ENCODE results near the gene PREP.

The PREP gene

DNA sequence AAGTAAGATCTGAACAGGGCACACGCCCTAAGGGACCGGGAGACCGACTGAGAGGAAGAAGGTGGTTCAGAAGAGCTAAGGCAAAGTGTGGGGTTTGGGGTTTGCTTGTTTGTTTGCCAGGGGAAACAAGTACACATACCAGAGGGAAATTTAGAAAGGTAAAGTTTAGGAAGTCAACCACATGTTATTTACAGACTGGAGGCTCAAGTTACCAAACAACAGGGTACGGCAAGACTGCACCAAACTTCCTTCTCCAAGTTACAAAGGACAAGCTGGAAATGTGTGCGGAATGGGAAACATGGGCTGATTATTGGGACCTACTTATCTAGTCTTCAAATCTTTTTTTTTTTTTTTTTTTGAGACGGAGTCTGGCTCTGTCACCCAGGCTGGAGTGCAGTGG is 11.2 kb downstream of the PREP start:
- no peak for DNase-seq

DNA sequence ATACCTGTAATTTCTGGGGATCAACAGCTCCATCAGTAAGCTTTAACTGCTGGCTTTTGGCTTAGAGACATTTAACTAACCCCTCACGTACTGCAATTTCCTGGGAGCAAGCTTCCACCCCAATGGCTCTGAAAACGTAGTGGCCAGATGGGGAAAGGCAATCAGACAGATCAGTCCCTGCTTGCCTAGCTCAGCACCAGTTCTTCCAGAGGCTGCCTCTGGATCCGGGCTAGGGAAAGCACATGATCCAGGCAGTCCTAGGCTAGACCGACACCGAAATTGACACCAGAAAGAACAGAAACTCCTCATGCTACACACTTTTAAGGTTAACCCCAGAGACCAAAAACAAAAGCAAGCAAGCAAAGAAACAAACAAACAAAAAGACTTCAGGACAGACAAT is 13.3 kb downstream of the PREP start:
- DNase-seq, result peak in 1 of 14 donors; percentile 12

GRCh38 chr6:105388392-105388791 is 14.5 kb downstream of the PREP start:
- no peak for DNase-seq

- DNase-seq, result no peak
These were observed 18.9 kb downstream of the PREP start for GRCh38 chr6:105384004-105384403.

DNA sequence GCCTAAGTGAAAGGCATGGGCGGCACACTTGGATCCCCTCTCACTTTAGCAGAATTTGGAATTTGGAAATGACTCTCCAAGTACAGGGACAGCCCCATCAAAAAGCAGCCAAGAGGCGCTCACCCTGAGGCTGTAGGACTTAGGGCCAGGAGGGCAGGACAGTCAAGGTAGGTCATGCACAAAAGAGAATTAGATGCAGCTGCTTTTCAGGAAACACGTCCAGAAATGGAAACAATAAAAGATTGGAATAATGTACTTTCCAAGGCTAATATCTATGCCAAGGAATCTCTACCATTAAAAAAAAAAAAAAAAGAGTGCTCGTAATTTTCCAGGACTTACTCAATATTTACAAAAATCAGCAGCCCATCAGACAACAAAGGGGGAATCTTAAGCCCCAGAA is 19.9 kb downstream of the PREP start:
- no peak for DNase-seq

DNA sequence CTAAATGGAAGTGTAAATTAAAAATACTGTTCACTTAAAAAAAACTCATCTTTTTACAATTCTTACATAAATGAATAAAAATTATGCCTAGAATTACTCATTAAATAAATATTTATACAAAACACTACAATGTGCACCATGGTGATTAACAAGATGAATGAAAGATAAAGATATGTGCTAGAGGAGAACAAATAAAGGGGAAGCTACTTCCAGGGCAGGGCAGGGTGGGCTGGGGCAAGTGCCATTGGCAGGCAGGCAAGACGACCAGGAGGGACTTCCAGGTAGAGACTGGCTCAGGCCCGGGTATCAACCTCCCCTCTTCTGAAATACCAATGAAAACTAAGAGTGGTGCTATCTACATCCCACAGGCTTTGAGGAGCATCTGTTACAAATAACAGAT is 20.4 kb downstream of the PREP start:
- no peak for DNase-seq

GRCh38 chr6:105380634-105381033 is 22.2 kb downstream of the PREP start:
- no peak for DNase-seq

GRCh38 chr6:105375797-105376196 is 27.1 kb downstream of the PREP start:
- no peak for DNase-seq

DNA sequence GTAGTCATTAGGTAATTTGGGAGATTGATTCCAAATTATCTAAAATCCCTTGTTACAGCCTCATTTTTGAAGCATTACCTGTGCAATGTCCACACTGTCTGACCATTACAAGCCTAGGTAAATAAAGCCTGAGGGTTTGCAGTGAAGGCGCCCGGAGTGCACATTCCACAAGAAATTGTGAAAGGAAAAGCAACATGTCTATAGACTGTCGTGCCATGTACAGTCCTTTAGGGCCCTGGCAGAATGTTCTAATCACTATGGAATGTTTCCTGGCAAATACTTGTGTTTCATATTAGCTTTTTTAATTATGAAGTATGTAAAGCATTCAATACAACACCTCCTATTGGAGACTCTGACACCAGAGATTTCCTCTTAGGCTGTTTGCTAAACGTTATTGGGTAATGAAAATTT is 28.9 kb downstream of the PREP start:
- no peak for DNase-seq

- no peak for DNase-seq
These were observed 29.4 kb downstream of the PREP start for GRCh38 chr6:105373481-105373880.

DNA sequence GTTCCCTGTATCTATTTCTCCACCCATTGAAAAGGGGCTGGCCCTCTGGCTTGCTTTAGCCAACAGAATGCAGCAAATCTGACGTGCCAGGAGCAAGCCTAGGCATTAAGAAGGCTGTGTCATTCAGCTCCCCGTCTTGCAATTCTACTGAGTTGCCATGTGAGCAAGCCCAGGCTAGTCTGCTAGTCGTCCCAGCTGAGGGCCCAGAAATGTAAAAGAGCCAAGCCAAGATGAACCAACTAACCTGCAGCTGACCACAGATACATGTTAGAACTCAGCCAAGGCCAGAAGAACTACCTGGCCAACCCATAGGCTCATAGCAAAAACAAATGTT is 30.1 kb downstream of the PREP start:
- no peak for DNase-seq

DNA sequence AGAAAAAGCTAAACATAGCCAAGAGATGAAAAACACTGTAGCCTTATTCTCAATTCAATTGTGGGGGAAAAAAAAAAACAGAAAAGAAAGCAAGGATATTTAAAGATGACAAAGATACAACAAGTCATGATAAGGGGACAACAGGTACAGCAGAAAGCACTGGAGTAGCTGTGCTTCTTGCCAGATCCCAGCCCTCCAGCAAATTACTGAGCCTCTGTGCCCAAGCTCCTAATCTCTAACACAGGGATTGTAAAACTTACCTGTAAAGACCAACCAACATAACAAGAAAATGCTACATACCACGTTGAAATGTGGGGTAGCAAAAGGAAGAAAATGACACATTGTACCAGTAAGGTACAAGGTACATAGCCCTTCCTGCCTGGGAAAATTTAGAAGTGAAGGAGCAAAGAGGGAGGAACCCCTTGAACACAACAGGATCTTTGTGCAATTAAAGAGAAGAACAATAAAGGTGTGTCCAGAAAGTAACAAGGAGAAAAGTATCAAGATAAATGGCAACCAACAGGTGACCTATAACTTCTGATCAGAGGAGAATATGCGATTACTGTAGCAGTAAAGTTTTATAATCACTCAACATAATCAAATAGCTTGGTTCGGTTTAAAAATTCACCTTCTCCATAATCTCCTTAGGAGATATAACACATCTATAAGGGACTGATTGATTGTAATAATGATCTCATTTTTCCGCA is 30.6 kb downstream of the PREP start:
- no peak for DNase-seq

- no peak for DNase-seq
These were observed 32.5 kb downstream of the PREP start for GRCh38 chr6:105370351-105370750.

GRCh38 chr6:105369145-105369544 is 33.7 kb downstream of the PREP start:
- no peak for DNase-seq

DNA sequence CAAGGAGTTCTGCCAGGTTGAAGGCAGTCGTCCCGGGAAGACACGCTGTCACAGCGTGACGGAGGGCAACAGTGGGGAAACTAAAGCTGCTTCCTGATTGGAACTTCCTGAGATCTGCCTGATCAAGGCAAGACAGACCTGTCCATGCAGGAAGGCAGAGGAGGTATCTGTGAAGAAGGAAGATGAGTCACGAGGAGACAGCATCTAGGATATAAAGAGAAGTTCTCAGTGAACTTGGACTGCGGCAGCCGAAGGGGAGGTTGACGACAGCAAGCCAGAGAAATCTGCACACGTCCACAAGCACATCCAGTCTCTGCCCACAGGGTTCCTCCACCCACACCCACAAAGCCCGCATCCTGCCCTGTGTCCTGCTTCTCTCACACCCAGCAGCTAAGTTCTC is 38.6 kb downstream of the PREP start:
- DNase-seq, result no peak

DNA sequence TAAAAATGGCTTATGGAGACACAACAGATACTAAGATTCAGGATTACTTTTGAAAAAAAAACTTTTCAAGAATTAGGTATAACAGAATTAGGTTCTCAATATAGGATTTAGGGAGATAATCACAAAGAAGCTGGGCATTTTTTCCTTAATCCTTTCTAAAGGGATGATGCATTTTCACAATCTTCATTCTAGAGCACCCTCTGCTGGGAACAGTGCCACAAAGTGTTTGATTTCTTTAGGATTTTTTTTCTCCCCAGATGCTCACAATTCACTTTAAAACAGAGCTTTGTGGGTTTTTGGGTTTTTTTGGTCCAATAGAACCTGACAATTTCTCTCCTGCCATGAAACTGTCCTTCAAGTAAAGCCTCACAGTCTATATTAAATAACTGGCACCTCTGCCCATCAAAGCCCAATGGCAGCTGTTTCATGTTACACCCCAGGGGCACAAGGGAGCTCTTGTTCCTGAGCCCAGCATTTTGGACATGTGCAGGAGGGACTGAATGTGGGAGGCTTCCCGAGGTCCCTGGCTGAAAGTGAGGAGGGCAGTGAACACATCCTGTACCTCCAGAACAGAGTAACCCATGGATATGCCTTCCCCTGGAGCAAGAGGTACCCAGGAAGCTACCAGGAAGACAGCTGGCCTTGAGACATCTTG is 39.7 kb downstream of the PREP start:
- DNase-seq, result peak in 1 of 14 donors; percentile 9

DNA sequence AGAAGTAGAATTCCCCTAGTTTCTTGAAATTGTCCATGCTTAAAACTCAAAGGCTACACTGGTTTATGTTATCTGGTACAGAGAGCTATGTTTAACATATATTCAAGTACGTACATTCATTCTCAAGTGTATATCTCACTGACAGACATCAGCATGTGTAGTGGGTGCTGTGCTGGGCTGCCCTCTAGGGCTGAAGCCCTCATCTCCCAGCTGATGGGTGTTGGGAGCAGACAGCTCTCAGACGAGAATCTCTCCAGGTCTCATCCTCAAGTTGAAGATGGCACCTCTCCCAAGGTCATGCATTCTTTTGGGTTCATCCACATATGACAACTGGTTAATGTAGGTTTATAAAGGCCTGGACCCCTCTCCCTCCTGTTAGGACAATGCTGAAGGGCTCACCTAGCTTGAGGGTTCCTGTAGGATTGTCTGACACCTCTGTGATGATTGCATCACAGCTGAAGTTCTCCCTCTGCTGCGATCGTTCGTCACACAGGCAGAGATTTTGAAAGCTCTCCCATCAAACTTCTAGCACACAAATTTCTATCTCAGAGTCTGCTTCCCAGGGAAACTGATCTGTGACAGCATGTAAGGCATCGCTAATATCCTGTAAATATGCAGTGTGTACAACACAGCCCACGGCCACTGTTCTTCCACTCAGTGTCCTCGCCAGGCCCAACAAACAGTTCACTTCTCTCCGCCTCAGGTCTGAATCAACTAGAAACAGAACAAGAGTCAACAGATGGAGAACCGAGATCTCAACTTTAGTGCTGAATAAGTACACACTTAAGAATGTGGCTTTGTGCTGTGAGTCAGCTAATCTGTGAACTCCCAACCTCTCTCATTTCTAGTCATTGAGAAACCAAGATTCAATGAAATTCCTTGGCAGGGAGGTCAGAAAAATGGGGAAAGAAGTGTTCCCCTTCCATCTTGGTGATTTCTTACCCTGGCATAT is 43.2 kb downstream of the PREP start:
- no peak for DNase-seq

DNA sequence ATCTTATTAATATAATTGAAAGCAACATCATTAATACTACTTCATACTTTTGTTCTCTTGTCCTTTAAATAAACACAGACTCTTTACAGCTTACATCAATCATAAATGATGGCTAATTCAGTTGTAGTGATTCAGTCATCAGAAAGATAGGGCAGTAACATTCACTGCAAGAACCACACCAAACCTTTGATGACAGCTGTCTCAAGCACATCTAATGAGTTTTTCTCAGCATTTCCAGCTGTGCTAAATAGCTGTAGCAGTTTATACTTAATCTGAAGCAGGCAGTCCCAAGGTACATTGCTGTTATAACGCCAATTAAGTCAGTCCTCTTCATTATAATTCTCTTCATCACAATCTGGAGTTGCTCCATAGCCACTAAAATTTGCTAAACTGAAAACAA is 45.7 kb downstream of the PREP start:
- no peak for DNase-seq

DNA sequence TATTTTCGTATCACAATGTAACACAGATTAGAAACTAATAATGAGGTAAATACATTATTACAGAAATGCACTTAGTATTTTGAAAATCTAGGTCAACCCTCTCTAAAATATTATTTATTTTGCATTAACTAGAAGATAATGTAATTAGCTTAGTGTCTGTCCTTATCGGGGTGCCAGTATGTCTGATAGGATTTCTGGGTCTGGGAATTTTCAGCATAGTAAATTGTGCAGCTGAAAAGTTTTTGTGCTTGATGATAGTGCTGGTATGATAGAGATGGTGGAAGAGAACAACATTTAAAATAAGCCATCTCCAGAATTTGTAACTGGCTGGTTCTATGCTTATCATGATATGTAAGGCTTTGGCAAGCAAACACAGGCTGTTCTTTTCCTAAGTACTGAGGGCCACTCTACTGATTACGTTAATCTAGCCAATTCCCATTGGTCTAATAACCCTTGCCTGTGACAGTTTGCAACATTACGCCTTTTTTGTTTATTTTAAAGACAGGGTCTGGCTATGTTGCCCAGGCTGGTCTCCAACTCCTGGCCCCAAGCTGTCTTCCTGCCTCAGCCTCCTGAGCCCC is 50.8 kb downstream of the PREP start:
- no peak for DNase-seq

DNA sequence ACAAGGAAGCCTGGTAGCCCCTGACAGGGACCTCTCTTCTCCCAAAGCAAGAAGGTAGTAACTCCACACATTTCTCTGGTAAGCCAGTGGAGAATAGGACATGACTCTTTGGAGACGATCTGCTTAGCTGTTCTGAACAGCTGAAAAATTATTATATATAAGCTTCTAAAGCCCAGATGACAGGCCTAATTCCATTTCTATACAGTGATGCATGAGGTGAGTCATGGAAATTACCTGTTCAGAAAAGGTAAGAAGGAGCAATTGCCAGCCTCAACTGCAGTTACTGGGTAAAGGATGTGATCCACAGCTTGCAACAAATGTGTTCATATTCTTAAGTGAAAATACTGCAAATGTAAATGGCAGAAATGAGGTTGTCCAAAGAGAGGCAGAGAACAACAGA is 54.0 kb downstream of the PREP start:
- no peak for DNase-seq

DNA sequence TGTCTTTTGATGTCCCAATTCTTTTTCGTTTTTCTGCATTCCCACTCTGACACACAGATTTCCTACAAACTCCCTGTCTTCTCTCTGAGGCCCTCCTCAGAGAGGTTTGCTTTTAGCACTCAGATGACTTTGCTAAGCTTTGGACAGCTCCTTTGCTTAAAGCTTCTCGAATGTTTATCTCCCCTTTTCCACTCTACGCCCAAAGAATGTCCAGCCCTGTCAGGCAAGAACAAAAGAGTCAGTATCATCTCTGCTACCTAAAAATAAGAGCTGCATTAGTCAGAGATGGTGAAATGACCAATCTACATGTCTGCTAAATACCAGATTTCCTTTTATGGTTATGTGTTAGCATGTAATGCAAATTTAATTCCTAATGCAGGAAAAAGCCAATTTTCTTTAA is 56.8 kb downstream of the PREP start:
- peak in 1 of 14 donors; percentile 14 for DNase-seq

- peak in 7 of 14 donors; percentile 13 to 33 (median 20) for DNase-seq
These were observed 57.4 kb downstream of the PREP start for GRCh38 chr6:105345506-105345905.

DNA sequence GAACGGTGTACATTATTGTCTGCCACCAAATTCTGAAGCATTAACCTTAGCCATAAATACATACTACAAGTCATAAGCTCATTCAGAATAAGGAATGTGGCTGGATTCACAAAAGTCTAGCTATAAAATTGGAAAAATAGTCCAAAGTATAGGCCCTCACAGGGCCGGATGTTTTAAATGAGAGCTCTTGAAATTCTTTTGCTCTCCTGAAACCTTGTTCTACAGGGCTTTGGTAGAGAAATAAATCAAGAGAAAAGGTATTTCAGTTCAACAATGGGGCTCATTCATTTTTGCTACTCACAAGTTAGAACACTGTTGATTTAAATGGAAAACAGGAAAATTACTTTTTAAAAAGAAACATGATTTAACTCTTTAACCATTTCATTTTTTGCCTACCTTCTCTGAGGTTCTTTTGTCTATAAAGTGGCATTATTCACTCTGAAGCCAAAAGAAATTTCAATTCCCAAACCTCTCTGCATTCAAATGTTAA is 58.0 kb downstream of the PREP start:
- no peak for DNase-seq
